LHCN-M2 (cell line): ENCODE data around the gene NPTX2. TPM values are rescaled to one million over a fixed set of nuclear protein-coding genes. Genes with fewer than 3 reads are reported as not detected.

Experiments
- DNase-seq: peaks from one replicate; pipeline ENCODE4 v3.0.0-alpha.2; 2012; ENCODE audit warnings: low read depth
- polyA plus RNA-seq: library from polyadenylated mRNA; unstranded; fragments of >200 nt; gene quantifications from one replicate; pipeline ENCODE4 v1.2.1, GENCODE V29; 2012; ENCODE audit warnings: missing spikeins
- total RNA-seq: library from RNA; depleted of rRNA; stranded (reverse); fragments of >200 nt; gene quantifications from 2 replicates; pipeline ENCODE4 v1.2.3, GENCODE V29; 2014; rRNA removed

The NPTX2 gene, protein sequence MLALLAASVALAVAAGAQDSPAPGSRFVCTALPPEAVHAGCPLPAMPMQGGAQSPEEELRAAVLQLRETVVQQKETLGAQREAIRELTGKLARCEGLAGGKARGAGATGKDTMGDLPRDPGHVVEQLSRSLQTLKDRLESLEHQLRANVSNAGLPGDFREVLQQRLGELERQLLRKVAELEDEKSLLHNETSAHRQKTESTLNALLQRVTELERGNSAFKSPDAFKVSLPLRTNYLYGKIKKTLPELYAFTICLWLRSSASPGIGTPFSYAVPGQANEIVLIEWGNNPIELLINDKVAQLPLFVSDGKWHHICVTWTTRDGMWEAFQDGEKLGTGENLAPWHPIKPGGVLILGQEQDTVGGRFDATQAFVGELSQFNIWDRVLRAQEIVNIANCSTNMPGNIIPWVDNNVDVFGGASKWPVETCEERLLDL
- 3,060 and 3,846 TPM in 2 replicates for total RNA-seq
- polyA plus RNA-seq: 307 TPM

DNA sequence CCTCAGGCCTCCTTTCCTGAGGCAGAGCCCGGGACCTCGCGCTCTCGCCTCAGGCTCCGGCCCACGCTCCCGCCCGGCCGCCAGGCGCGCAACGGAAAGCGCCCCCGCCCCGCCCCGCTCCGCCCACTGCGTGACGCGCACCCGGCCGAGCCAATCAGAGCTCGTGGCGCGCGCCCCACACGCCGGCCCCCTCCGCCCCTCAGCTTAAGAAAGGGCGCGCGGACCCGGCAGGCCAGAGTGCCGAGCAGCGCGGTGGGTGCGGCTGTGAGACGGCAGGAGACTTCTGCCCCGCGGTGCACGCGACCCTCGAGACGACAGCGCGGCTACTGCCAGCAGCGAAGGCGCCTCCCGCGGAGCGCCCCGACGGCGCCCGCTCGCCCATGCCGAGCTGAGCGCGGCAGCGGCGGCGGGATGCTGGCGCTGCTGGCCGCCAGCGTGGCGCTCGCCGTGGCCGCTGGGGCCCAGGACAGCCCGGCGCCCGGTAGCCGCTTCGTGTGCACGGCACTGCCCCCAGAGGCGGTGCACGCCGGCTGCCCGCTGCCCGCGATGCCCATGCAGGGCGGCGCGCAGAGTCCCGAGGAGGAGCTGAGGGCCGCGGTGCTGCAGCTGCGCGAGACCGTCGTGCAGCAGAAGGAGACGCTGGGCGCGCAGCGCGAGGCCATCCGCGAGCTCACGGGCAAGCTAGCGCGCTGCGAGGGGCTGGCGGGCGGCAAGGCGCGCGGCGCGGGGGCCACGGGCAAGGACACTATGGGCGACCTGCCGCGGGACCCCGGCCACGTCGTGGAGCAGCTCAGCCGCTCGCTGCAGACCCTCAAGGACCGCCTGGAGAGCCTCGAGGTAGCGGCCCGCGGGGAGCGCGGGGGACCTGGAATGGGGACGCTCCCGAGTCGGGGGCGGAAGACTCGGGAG is at the start of gene NPTX2:
Gene NPTX2, plus strand, starts transcription at position 235 of the 909 bp plus-strand sequence. Its CDS starts 177 bp downstream, at position 412.
- DNase-seq: peak; percentile 96

DNA sequence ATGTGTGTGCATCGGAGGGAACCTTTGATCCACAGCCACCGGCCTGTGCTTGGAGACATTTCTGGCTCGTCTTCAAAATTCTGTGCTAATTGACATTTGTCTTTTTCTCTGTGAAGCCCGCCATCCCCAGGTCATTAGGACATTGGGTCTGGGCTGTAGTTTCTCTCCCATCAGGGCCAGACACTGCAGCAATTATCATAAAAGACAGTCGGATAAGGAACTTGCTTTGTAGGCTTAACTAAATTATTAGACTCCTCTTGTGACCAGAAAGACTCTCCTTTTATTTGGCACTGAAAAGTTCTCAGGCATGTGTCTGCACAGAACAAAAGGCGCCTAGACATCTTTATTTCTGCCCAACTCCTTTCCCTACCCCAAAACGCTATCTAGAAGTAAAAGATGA is 49.1 kb upstream of the NPTX2 start:
- no peak for DNase-seq

DNA sequence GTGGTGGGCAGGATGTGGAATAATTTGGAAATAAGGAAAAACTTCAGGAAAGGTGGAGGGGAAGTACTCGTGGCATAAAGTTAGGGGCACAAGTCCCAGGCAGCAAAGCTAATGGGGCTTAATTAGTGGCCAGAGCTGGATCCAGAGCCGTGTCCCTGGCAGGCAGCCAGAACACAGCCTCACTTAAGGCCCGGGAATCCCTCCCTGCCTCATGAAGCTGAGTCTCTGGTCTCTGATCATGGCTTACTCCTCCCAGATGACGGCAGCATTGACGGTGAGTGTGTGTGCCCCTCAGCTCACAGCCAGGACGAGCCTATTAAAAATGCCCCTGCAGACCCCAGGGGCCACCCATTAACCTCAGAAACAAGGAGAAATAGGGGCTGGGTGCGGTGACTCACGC is 48.2 kb upstream of the NPTX2 start:
- peak; percentile 84 for DNase-seq

GRCh38 chr7:98569691-98570337 is 47.3 kb upstream of the NPTX2 start:
- peak; percentile 100 for DNase-seq

DNA sequence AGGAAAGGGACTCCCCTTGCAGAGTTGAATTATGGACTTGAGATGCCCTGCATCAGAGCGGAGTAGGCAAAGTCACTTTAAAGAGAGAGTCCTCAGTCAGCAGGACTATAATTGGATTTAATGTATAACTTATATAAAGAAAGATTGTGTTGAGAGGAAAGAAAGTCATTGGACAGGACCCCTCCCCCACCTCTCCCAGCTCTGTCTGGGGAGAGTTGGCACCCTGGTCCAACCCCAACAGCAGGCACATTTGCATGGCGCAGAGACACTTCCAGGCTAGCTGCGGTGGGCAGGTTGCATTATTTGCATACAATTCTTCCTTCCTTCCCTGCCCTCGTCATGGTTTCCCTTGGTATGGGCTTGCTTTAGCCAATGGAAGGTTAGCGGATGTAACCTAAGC is 46.1 kb upstream of the NPTX2 start:
- no peak for DNase-seq

GRCh38 chr7:98571986-98572385 is 45.1 kb upstream of the NPTX2 start:
- peak; percentile 96 for DNase-seq

DNA sequence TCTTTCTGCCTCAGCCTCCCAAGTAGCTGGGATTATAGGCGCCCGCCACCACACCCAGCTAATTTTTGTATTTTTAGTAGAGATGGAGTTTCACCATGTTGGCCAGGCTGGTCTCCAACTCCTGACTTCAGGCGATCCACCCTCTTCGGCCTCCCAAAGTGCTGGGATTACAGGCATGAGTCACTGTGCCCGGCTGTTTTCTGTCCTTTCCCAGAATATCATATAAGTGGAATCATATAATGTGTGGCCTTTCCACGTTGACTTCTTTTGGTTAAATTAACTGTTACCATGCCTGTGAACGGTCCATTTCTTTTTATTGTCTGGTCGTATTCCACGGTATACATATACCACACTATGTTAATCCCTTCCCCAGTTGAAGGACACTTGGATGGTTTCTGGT is 44.4 kb upstream of the NPTX2 start:
- peak; percentile 84 for DNase-seq

GRCh38 chr7:98573816-98574215 is 43.3 kb upstream of the NPTX2 start:
- DNase-seq: peak; percentile 63

DNA sequence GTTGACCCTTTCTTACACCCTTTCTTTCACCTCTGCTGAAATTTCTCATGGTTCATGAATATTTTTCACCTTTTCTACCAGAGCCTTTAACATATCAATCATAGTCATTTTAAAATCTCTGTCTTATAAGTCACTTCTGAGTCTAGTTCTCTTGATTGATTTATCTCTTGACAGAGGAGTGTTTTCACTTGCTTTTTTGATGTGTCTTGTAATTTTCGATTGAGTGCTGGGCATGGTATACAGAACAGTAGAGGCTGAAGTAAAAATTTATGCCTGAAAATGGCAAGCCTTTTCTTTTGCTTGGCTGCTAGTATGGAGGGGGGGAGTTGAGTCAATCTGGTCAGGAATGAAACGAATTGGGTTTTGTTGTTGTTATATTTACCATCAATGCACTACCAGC is 41.2 kb upstream of the NPTX2 start:
- no peak for DNase-seq

DNA sequence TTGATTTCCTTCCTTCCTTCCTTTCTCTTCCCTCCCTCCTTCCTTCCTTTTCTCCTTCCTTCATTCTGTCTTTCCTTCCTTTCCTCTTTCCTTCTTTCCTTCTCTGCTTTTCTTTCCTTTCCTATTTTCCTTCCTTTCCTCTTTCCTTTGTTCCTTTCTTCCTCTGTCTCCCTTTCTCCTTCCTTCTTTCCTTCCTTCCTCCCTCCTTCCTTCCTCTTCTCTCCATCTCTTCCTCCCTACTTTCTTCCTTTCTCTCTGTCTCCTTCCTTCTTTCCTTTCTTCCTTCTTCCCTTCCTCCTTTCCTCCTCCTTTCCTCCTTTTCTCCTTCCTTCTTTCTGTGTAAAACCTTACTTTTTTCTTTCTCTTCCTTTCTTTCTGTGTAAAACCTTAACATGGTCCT is 32.3 kb upstream of the NPTX2 start:
- no peak for DNase-seq

- DNase-seq: no peak
These were observed 25.2 kb upstream of the NPTX2 start for GRCh38 chr7:98591926-98592325.

DNA sequence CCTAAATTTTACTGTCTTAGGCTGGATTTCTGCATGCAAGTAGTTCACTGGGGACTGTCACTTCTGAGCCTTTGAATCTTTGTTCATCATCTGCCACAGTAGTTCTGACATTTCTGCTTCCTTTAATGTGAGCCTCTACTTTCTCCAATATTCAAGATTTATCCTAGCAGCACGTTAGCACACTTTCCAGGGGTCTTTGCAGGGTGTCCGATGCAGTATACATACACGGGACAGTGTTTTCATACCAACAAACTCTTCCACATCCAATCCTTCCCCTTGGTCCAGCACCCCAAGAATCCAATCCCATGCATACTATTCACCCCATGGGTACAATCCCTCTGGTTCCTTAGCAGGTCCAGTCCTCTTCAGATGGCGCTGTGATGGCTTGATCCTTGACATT is 22.7 kb upstream of the NPTX2 start:
- no peak for DNase-seq

- DNase-seq: no peak
These were observed 22.3 kb upstream of the NPTX2 start for GRCh38 chr7:98594787-98595186.

DNA sequence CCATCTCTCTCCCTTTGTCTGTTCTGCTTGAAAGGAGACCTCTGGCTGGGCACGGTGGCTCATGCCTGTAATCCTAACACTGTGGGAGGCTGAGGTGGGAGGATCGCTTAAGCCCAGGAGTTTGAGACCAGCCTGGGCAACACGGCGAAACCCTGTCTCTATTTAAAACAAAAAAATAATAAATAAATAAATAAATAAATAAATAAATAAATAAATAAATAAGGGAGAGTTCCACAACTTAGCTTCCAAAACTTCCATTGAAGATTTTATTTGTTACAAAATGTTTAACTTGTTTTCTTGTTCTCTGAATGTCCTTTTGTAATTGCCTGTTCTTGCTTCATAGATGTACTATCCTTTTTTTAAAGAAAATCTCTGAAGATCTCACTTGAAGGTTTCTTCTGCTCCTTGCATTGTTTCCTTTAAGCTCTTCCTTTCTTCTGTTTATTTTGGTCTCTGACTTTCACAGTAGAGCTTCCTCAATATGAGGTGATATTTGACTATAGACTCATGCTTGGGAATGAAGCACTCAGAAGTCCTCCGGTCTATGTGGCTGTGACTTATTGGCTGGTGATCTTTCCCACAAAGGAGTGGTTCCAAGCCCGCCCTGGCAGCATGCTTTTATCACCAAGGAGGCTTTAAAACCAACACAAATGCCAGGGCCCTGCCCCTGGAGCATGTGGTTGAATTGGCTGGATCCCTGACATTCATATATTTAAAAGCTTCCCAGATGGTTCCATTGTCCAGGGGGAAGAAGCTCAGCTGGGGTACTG is 18.1 kb upstream of the NPTX2 start:
- peak; percentile 45 for DNase-seq

GRCh38 chr7:98599886-98600285 is 17.2 kb upstream of the NPTX2 start:
- no peak for DNase-seq

DNA sequence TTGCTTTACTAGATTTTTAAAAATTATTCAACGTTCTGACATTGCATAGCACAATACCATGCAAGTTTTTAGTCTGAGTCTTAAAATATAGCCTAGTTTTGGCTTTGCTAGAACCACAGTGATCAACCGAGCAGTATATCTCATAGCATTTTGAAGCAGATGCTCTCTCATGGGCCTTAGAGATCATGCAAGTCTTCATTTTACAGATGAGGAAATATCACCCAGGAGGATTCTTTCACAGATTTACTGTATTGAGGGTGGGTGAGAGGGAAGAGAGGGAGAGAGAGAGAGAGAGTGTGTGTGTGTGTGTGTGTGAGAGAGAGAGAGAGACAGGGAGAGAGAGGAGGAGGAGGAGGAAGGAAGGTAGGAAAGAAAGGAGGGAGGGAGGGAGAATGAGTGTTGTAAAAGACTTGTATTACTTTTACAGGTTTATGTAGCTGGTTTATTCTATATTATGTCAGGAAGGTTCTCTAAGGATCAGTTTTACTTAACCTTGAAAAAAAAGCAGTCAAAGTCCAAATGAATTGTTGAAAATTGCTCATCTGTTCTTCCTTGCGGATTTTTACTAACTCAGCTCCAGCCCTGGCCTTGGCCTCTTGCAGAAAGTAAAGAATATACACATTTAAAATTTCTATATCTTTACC is 14.2 kb upstream of the NPTX2 start:
- no peak for DNase-seq

DNA sequence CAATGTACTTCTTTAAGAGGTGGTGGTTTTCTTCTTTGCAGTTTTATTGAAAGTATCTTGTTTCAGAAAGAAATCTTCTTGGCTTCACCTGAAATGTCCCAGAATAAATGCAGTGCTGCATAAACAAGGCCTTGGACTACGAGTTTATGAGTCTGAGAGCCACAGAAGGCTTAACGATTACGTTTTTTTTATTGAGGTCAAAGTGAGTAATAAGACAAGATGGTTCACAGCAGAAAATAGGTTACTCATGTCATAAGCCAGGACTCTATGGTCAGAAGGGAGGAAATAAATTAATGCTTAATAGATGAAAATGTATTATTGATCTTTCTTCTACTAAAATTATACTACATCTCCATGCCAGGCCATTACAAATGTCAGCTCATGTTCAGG is 13.7 kb upstream of the NPTX2 start:
- peak; percentile 18 for DNase-seq

GRCh38 chr7:98613601-98614425 is 3.3 kb upstream of the NPTX2 start:
- peak; percentile 81 for DNase-seq

- DNase-seq: peak; percentile 46
These were observed 569 bp upstream of the NPTX2 start for GRCh38 chr7:98616381-98617050.
